HL-60 (cell line): Measurements from ENCODE around the gene PGAP3. TPM values are rescaled to one million over a fixed set of nuclear protein-coding genes. Genes with fewer than 3 reads are reported as not detected.

Experiments used
- DNase-seq, 2 experiments: peaks; one replicate each; pipeline ENCODE4 v3.0.0-alpha.2; 2010 to 2020; ENCODE audit warnings: low read depth in 1 of 2, low spot score in 1 of 2
- H3K27ac ChIP-seq: fragments of 250-450 bp; sonication (Bioruptor Pico); replicated peaks from 2 replicates; pipeline ENCODE4 v1.5.1; 2020; ENCODE audit warnings: mild to moderate bottlenecking, moderate library complexity
- H3K27me3 ChIP-seq: fragments of 250-450 bp; sonication (Bioruptor Pico); 2 replicates; pipeline ENCODE4 v1.5.1; 2021; ENCODE audit warnings: mild to moderate bottlenecking, moderate library complexity; ENCODE audit not compliant: insufficient read depth, poor library complexity, severe bottlenecking
- H3K4me3 ChIP-seq: replicated peaks from 2 replicates; pipeline ENCODE4 v1.5.1; 2011; ENCODE audit warnings: mild to moderate bottlenecking, control low read depth, low read length; ENCODE audit not compliant: insufficient read depth
- GABPA ChIP-seq: IDR thresholded peaks from 2 replicates; pipeline ENCODE4 v1.6.1; 2012; ENCODE audit warnings: low read depth
- microRNA-seq: library from miRNA; unstranded; fragments of <30 nt; microRNA quantifications from one replicate; pipeline ENCODE4, GENCODE V29; 2018
- TF ChIP-seq, protein P1 (sequence below): IDR thresholded peaks from one replicate; pipeline ENCODE4 v1.5.1; 2011; ENCODE audit warnings: low read length, control low read depth, inconsistent platforms; ENCODE audit not compliant: insufficient read depth
- TF ChIP-seq, protein P2 (sequence below): IDR thresholded peaks from 2 replicates; pipeline ENCODE4 v1.6.1; 2012; ENCODE audit warnings: low read depth; ENCODE audit not compliant: insufficient replicate concordance

PGAP3 gene

DNA sequence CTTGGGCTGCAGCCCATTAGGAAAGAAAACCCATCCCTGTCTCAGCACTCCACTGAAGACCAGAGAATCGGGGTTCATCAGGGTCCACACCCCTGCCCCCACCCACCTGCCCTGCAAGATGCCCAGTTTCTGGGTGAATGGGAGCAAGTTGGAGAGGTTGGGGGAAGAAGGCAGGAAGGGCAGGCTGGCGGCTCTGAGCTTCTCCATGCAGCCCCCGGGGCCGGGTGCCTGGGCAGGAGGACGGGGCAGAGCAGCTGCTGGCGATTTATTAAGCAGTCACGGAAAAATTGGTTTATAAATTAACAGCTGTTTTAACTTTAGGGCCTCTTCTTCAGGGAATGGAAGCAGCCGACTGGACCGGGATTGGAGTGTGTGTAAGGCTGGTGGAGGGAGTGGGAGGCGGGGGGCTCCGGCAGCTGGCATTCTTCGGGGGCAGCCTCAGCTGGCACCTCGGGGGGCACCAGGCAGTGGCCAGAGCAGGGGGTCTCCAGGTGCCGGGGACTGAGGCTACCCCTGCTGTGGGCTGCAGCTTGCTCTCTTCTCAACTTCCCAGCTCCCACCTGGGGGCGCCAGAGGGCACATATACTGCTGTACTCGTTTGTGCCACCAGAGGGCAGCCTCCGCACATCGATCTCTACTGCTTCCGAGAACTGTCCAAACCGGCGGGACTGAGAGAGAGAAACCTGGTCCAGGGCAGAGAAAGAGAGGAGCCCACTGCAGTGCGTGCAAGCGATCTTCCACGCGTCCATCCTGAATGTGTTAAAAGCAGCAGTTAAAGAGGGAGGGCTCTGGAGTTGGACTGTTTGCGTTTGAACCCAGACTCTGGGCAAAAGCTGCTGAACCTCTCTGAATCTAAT lies 66.1 kb downstream of the PGAP3 start:
- TF ChIP-seq GABPA = no peak
- TF ChIP-seq, protein P1, sequence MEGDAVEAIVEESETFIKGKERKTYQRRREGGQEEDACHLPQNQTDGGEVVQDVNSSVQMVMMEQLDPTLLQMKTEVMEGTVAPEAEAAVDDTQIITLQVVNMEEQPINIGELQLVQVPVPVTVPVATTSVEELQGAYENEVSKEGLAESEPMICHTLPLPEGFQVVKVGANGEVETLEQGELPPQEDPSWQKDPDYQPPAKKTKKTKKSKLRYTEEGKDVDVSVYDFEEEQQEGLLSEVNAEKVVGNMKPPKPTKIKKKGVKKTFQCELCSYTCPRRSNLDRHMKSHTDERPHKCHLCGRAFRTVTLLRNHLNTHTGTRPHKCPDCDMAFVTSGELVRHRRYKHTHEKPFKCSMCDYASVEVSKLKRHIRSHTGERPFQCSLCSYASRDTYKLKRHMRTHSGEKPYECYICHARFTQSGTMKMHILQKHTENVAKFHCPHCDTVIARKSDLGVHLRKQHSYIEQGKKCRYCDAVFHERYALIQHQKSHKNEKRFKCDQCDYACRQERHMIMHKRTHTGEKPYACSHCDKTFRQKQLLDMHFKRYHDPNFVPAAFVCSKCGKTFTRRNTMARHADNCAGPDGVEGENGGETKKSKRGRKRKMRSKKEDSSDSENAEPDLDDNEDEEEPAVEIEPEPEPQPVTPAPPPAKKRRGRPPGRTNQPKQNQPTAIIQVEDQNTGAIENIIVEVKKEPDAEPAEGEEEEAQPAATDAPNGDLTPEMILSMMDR = peak; percentile 100
- TF ChIP-seq, protein P2, sequence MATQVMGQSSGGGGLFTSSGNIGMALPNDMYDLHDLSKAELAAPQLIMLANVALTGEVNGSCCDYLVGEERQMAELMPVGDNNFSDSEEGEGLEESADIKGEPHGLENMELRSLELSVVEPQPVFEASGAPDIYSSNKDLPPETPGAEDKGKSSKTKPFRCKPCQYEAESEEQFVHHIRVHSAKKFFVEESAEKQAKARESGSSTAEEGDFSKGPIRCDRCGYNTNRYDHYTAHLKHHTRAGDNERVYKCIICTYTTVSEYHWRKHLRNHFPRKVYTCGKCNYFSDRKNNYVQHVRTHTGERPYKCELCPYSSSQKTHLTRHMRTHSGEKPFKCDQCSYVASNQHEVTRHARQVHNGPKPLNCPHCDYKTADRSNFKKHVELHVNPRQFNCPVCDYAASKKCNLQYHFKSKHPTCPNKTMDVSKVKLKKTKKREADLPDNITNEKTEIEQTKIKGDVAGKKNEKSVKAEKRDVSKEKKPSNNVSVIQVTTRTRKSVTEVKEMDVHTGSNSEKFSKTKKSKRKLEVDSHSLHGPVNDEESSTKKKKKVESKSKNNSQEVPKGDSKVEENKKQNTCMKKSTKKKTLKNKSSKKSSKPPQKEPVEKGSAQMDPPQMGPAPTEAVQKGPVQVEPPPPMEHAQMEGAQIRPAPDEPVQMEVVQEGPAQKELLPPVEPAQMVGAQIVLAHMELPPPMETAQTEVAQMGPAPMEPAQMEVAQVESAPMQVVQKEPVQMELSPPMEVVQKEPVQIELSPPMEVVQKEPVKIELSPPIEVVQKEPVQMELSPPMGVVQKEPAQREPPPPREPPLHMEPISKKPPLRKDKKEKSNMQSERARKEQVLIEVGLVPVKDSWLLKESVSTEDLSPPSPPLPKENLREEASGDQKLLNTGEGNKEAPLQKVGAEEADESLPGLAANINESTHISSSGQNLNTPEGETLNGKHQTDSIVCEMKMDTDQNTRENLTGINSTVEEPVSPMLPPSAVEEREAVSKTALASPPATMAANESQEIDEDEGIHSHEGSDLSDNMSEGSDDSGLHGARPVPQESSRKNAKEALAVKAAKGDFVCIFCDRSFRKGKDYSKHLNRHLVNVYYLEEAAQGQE = peak; percentile 84
- no peak overlapping the region for H3K27ac ChIP-seq
- H3K4me3 ChIP-seq = no peak overlapping the region
- DNase-seq = peak; percentile 66 to 88
- peaks cover 6% of the 10 kb centered on the region for H3K27me3 ChIP-seq

Small RNA genes lying within 50 kb of the gene (microRNA-seq; reads per million reads assigned to microRNA genes)
- not detected for gene MIR4728
